Heart left ventricle (tissue), 13 donors: ENCODE measurements around the gene AIG1.

ENCODE experiments used
- CTCF ChIP-seq, 12 donors: fragments of 200-600 bp; sonication (generic) in 4 of 12; IDR thresholded peaks; one replicate each; pipeline versions ENCODE4 v1.5.0 to v1.8.0; 2018 to 2022; ENCODE audit warnings: antibody characterized with exemption in 12 of 12, mild to moderate bottlenecking in 5 of 12
- POLR2A ChIP-seq, 2 donors: fragments of 450-650 bp; IDR thresholded peaks; one replicate each; pipeline ENCODE4 v1.6.1; 2017; ENCODE audit warnings: antibody characterized with exemption in 2 of 2, mild to moderate bottlenecking in 2 of 2, moderate library complexity in 2 of 2
- donor health status: ischemic (EF 13 %, LVEDD 7.1; RV severe dilation, severe dysfunction).
- donor health status: DM: no; HTN: yes; CAD: no.
- donor health status: DM: no; HTN: no; CAD: no.
- donor health status: ischemic (EF 25% LVEDD 6.9; RV normal size, moderate dysfunction).
- donor health status: ischemic (EF 25% LVEDD 5.7; RV mildly dilated, moderate dysfunction).
- donor health status: ischemic (EF 35%, LVEDD 5.7; RV mildly dilated, moderate dysfunction).
- donor health status: nonischemic (EF 11% LVEDD 7.7; RV severe dilation, severe dysfunction).
- donor health status: DM: yes; HTN: yes; CAD: no.
- donor health status: PGD.
- donor health status: ischemic (EF 29% LVEDD 5.4; RV normal size, mild dysfunction).
- donor health status: nonischemic (EF 23%, LVEDD 6.1; RV moderate dilation, normal function).

GRCh38 chr6:143206550-143206949 lies 145.9 kb downstream of the AIG1 start:
- TF ChIP-seq CTCF (IDR thresholded peaks at IDR 0.05), result no peak
- no peak for TF ChIP-seq POLR2A (IDR thresholded peaks at IDR 0.05)
